ENCODE measurements around the gene DCUN1D3. TPM values are rescaled to one million over a fixed set of nuclear protein-coding genes. Genes with fewer than 3 reads are reported as not detected.

The DCUN1D3 gene
- total RNA-seq, 1 experiment from 2014 or later, result 16.4 TPM

DNA sequence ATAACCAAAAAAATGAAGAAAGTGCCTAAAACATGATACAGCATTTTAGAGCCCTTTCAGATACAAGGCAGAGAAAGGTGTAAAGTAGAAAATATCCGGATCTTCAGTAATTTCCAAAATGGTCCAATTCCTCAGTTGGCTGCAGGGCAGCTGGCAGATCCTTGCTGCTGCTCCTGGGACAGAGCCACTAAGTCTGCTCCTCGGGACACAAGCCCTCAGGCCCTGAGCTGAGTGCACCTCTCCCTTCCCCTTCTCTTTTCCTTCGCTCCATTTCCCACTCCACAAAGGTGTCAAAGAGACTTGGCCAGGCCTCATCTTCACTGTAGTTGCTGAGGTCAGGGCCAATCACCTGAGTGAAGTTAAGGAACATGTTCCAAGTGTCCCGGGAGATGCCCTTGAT is 40.5 kb downstream of the DCUN1D3 start:
- no peak for ATAC-seq
- DNase-seq (ENCODE audit: low read depth, low spot score), result no peak
- ChIA-PET CTCF (no interaction called here), POLR2A (interaction anchor here (0.7 kb wide), 1 partner anchor 66 kb away, joined by 3 read pairs; no protein-coding TSS in a partner anchor), RAD21 (ENCODE audit: low non-redundant PET in 1 of 2, low total read pairs in 2 of 2, uncharacterized antibody in 2 of 2, unreplicated experiment in 2 of 2) (no interaction called here)
- Histone ChIP-seq H3K9ac (ENCODE audit: low read length) (no peak overlapping the region), H3K4me1 (ENCODE audit: control insufficient read depth in 1 of 2, insufficient read depth in 2 of 2, low read length in 2 of 2) (peaks cover 3% of the 10 kb centered on the region in 2 experiments; a peak in 3 of 4 replicates), H3K27me3 (ENCODE audit: insufficient read depth, low read length) (no peaks in the 10 kb centered on the region), H4K20me1 (ENCODE audit: insufficient read depth) (no peaks in the 10 kb centered on the region), H3K79me2 (ENCODE audit: insufficient read depth, low read length) (peaks cover 26% of the 10 kb centered on the region), H3K36me3 (ENCODE audit: control insufficient read depth in 1 of 2, insufficient read depth in 2 of 2, low read length in 2 of 2) (peaks cover 5 to 19% of the 10 kb centered on the region in 2 experiments; a peak in 3 of 4 replicates), H3K4me2 (ENCODE audit: low read length) (no peak overlapping the region), H3K4me3 (replicated peaks in 1 of 2; ENCODE audit: low read depth in 1 of 2, low read length in 2 of 2) (no peak overlapping the region), H2AFZ (ENCODE audit: low read depth, low read length, poor library complexity, severe bottlenecking) (no peak overlapping the region), H3K9me2 (ENCODE audit: insufficient read depth) (no peaks in the 10 kb centered on the region), H3K27ac (ENCODE audit: low read depth, low read length) (no peak overlapping the region), H3K9me3 (ENCODE audit: control insufficient read depth in 1 of 2, insufficient read depth in 1 of 2, low read depth in 1 of 2, low read length in 2 of 2) (no peaks in the 10 kb centered on the region)
- TF ChIP-seq POLR2AphosphoS5 (IDR thresholded peaks at IDR 0.05; ENCODE audit: low read depth, low read length) (no peak), SP1 (IDR thresholded peaks at IDR 0.05; ENCODE audit: low read depth) (no peak), ZNF274 (IDR thresholded peaks at IDR 0.05; ENCODE audit: low read depth, low read length) (no peak), TCF7L2 (IDR thresholded peaks at IDR 0.05; ENCODE audit: borderline replicate concordance, extremely low read depth, insufficient read depth, insufficient read length) (no peak), EGR1 (IDR thresholded peaks at IDR 0.05; ENCODE audit: low read depth) (no peak), EZH2phosphoT487 (IDR thresholded peaks at IDR 0.05; ENCODE audit: borderline replicate concordance) (no peak), ATF3 (IDR thresholded peaks at IDR 0.05) (no peak), FOSL1 (IDR thresholded peaks at IDR 0.05; ENCODE audit: low read depth) (no peak), ZFX (IDR thresholded peaks at IDR 0.05) (no peak), CBX3 (IDR thresholded peaks at IDR 0.05; ENCODE audit: low read depth) (no peak), EZH2 (IDR thresholded peaks at IDR 0.05) (no peak), SRF (IDR thresholded peaks at IDR 0.05; ENCODE audit: low read depth) (no peak)
- TF ChIP-seq, protein P1, sequence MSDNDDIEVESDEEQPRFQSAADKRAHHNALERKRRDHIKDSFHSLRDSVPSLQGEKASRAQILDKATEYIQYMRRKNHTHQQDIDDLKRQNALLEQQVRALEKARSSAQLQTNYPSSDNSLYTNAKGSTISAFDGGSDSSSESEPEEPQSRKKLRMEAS (IDR thresholded peaks at IDR 0.05), result no peak
- TF ChIP-seq, protein P2, sequence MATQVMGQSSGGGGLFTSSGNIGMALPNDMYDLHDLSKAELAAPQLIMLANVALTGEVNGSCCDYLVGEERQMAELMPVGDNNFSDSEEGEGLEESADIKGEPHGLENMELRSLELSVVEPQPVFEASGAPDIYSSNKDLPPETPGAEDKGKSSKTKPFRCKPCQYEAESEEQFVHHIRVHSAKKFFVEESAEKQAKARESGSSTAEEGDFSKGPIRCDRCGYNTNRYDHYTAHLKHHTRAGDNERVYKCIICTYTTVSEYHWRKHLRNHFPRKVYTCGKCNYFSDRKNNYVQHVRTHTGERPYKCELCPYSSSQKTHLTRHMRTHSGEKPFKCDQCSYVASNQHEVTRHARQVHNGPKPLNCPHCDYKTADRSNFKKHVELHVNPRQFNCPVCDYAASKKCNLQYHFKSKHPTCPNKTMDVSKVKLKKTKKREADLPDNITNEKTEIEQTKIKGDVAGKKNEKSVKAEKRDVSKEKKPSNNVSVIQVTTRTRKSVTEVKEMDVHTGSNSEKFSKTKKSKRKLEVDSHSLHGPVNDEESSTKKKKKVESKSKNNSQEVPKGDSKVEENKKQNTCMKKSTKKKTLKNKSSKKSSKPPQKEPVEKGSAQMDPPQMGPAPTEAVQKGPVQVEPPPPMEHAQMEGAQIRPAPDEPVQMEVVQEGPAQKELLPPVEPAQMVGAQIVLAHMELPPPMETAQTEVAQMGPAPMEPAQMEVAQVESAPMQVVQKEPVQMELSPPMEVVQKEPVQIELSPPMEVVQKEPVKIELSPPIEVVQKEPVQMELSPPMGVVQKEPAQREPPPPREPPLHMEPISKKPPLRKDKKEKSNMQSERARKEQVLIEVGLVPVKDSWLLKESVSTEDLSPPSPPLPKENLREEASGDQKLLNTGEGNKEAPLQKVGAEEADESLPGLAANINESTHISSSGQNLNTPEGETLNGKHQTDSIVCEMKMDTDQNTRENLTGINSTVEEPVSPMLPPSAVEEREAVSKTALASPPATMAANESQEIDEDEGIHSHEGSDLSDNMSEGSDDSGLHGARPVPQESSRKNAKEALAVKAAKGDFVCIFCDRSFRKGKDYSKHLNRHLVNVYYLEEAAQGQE (IDR thresholded peaks at IDR 0.05; ENCODE audit: low read depth), result no peak
- TF ChIP-seq, protein P3, sequence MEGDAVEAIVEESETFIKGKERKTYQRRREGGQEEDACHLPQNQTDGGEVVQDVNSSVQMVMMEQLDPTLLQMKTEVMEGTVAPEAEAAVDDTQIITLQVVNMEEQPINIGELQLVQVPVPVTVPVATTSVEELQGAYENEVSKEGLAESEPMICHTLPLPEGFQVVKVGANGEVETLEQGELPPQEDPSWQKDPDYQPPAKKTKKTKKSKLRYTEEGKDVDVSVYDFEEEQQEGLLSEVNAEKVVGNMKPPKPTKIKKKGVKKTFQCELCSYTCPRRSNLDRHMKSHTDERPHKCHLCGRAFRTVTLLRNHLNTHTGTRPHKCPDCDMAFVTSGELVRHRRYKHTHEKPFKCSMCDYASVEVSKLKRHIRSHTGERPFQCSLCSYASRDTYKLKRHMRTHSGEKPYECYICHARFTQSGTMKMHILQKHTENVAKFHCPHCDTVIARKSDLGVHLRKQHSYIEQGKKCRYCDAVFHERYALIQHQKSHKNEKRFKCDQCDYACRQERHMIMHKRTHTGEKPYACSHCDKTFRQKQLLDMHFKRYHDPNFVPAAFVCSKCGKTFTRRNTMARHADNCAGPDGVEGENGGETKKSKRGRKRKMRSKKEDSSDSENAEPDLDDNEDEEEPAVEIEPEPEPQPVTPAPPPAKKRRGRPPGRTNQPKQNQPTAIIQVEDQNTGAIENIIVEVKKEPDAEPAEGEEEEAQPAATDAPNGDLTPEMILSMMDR (IDR thresholded peaks at IDR 0.05 in 2 of 3, conservative IDR thresholded peaks at IDR 0.05 in 1 of 3; ENCODE audit: borderline replicate concordance in 1 of 3, insufficient read depth in 1 of 3, low read depth in 2 of 3, low read length in 2 of 3), result no peak
- BruUV-seq (replicated peaks), result no TSS peak
- intact Hi-C loops (cut with micrococcal nuclease), result no loop called here
